GM12878 (cell line): ENCODE data around the gene ABL1. TPM values are rescaled to one million over a fixed set of nuclear protein-coding genes. Genes with fewer than 3 reads are reported as not detected.

Experiments used
- ATAC-seq: fragments of 200-7000 bp; cut with Tn5 transposase; 3 replicates; pipeline ENCODE4 v1.9.1; 2020; ENCODE audit warnings: mild to moderate bottlenecking, moderate library complexity
- BruUV-seq: library from RNA; stranded (reverse); fragments of 400-500 nt; replicated peaks from 2 replicates; lab custom pipeline; 2021; lab: Mats Ljungman, UMichigan
- CTCF ChIA-PET: fragments of 300-600 bp; sonication (Branson Sonifier 250); formaldehyde crosslinking; extraction: SDS; loops from one replicate; lab custom pipeline; 2021; ENCODE audit warnings: inconsistent platforms; lab: Yijun Ruan, JAX
- POLR2A ChIA-PET: fragments of 350-600 bp; formaldehyde crosslinking; extraction: SDS; loops from one replicate; lab custom pipeline; 2021; ENCODE audit warnings: inconsistent platforms; lab: Charles Lee
- RAD21 ChIA-PET: fragments of 300-600 bp; sonication (Branson Sonifier 250); formaldehyde crosslinking; loops from one replicate; lab custom pipeline; 2023; ENCODE audit warnings: antibody characterized with exemption; ENCODE audit not compliant: unreplicated experiment; lab: Charles Lee
- SMC1A ChIA-PET: fragments of 300-600 bp; sonication (Branson Sonifier 250); formaldehyde crosslinking; loops from one replicate; lab custom pipeline; 2023; ENCODE audit not compliant: unreplicated experiment, uncharacterized antibody; lab: Charles Lee
- DNase-seq: peaks from one replicate; pipeline ENCODE4 v3.0.0-alpha.2; 2011; ENCODE audit warnings: low read depth, low spot score
- FAIRE-seq: peaks from 3 replicates; lab custom pipeline; 2011; peaks lifted over from hg19 to GRCh38; lab: Jason Lieb, UNC
- H2AFZ ChIP-seq: 2 replicates; pipeline ENCODE4 v1.6.0; 2011; ENCODE audit warnings: low read depth, low read length, control low read depth; ENCODE audit not compliant: control insufficient read depth
- H3K27ac ChIP-seq: 2 replicates; pipeline ENCODE4 v1.5.1; 2011; ENCODE audit warnings: control low read depth; ENCODE audit not compliant: control insufficient read depth, insufficient read depth
- H3K27me3 ChIP-seq, 2 experiments: replicated peaks in 1 of 2; 2 replicates each; pipeline versions ENCODE4 v1.6.0 to v1.6.1; 2011; ENCODE audit warnings: low read length in 1 of 2; ENCODE audit not compliant: control insufficient read depth in 2 of 2, insufficient read depth in 2 of 2
- H3K36me3 ChIP-seq, 2 experiments: 2 replicates each; pipeline ENCODE4 v1.5.1; 2011; ENCODE audit warnings: low read length in 1 of 2; ENCODE audit not compliant: control insufficient read depth in 2 of 2, insufficient read depth in 2 of 2
- H3K4me1 ChIP-seq: 2 replicates; pipeline ENCODE4 v1.6.1; 2011; ENCODE audit warnings: mild to moderate bottlenecking, low read length, moderate library complexity, mixed read lengths; ENCODE audit not compliant: control insufficient read depth, insufficient read depth
- H3K4me2 ChIP-seq: 2 replicates; pipeline ENCODE4 v1.6.0; 2011; ENCODE audit warnings: control low read depth; ENCODE audit not compliant: control insufficient read depth, insufficient read depth
- H3K4me3 ChIP-seq: fragments of 200-600 bp; sonication (generic); 2 replicates; pipeline ENCODE4 v1.5.1; 2016
- H3K79me2 ChIP-seq: 2 replicates; pipeline ENCODE4 v1.6.0; 2011; ENCODE audit warnings: low read length; ENCODE audit not compliant: control insufficient read depth, insufficient read depth
- H3K9ac ChIP-seq: 2 replicates; pipeline ENCODE4 v1.8.0; 2011; ENCODE audit warnings: low read length, control low read depth, mixed read lengths; ENCODE audit not compliant: control insufficient read depth, insufficient read depth
- H3K9me3 ChIP-seq: replicated peaks from 3 replicates; pipeline ENCODE4 v1.5.1; 2011; ENCODE audit warnings: mild to moderate bottlenecking, low read length; ENCODE audit not compliant: control insufficient read depth, insufficient read depth
- H4K20me1 ChIP-seq: 2 replicates; pipeline ENCODE4 v1.6.0; 2011; ENCODE audit not compliant: control insufficient read depth, insufficient read depth
- ATF7 ChIP-seq: fragments of 450-650 bp; IDR thresholded peaks from 2 replicates; pipeline ENCODE4 v1.6.1; 2016; ENCODE audit warnings: low read depth, mild to moderate bottlenecking
- JUNB ChIP-seq: IDR thresholded peaks from 2 replicates; pipeline ENCODE4 v1.6.1; 2016; ENCODE audit warnings: antibody characterized with exemption, mild to moderate bottlenecking
- NFIC ChIP-seq: IDR thresholded peaks from 2 replicates; pipeline ENCODE4 v1.6.1; 2012; ENCODE audit warnings: low read depth, mild to moderate bottlenecking, inconsistent platforms, low read length, moderate library complexity
- NFYB ChIP-seq: IDR thresholded peaks from 2 replicates; pipeline ENCODE4 v1.6.1; 2011; ENCODE audit warnings: low read depth, mild to moderate bottlenecking, low read length, improper control_type of control experiment, moderate library complexity; ENCODE audit not compliant: insufficient read depth
- PML ChIP-seq: IDR thresholded peaks from 2 replicates; pipeline ENCODE4 v1.6.1; 2012; ENCODE audit warnings: low read length, inconsistent platforms
- POLR2A ChIP-seq: IDR thresholded peaks from 2 replicates; pipeline ENCODE4 v1.6.1; 2011; ENCODE audit warnings: low read depth, mild to moderate bottlenecking, low read length
- SIX5 ChIP-seq: IDR thresholded peaks from 2 replicates; pipeline ENCODE4 v1.6.1; 2011; ENCODE audit warnings: mild to moderate bottlenecking, low read depth, low read length, moderate library complexity; ENCODE audit not compliant: severe bottlenecking
- SMAD5 ChIP-seq: IDR thresholded peaks from 2 replicates; pipeline ENCODE4 v1.6.1; 2016; ENCODE audit warnings: antibody characterized with exemption, low read depth
- SP1 ChIP-seq: IDR thresholded peaks from one replicate; pipeline ENCODE4 v1.6.1; 2011; ENCODE audit warnings: low read depth, low read length
- TCF12 ChIP-seq: IDR thresholded peaks from 2 replicates; pipeline ENCODE4 v1.6.1; 2011; ENCODE audit warnings: low read depth, mild to moderate bottlenecking, low read length
- ZSCAN29 ChIP-seq: fragments of 450-650 bp; IDR thresholded peaks from 2 replicates; pipeline ENCODE4 v1.6.1; 2017; ENCODE audit warnings: mild to moderate bottlenecking, moderate library complexity
- WGBS: methylation state at CpG from one replicate; pipeline ENCODE4 v1.1.6; 2016; ENCODE audit warnings: low lambda C conversion rate; ENCODE audit not compliant: insufficient replicate concordance, insufficient coverage; ENCODE audit errors: missing lambda C conversion rate; 5-methylcytosine and 5-hydroxymethylcytosine counted together
- in situ Hi-C: fragments of 300-500 bp; cut with MboI; formaldehyde crosslinking; loops from 9 replicates; pipeline ENCODE4 v1.14.3; 2018; ENCODE audit warnings: mixed read lengths
- intact Hi-C: fragments of 100-400 bp; cut with micrococcal nuclease; formaldehyde crosslinking; loops from one replicate; pipeline ENCODE4 v1.14.2; 2022; ENCODE audit not compliant: unreplicated experiment
- polyA plus RNA-seq, 11 experiments: library from polyadenylated mRNA; depleted of rRNA in 4 of 11; unstranded in 6 of 11; stranded (reverse) in 5 of 11; fragments of >200 nt; fragmentation: Nextera tagmentation in 4 of 11; fragmentation: Illumina TruSeq in 1 of 11; extraction: Ambion mirVana in 4 of 11; extraction: Trizol in 1 of 11; gene quantifications; 1 replicate in 1 of 11; 2 replicates in 10 of 11; pipeline versions ENCODE4 v1.2.1 to v1.2.3, GENCODE V29; 2011 to 2016; ENCODE audit warnings: inconsistent platforms in 2 of 11, missing spikeins in 2 of 11, low read depth in 1 of 11
- total RNA-seq, 4 experiments: library from RNA; depleted of rRNA in 3 of 4; stranded (reverse); fragments of >200 nt in 3 of 4; fragmentation: Illumina TruSeq in 1 of 4; extraction: Trizol in 1 of 4; gene quantifications; 2 replicates each; pipeline versions ENCODE4 v1.2.1 to v1.2.3, GENCODE V29; 2013 to 2021
- TF ChIP-seq, protein P1 (sequence below): fragments of 450-650 bp; IDR thresholded peaks from 2 replicates; pipeline ENCODE4 v1.6.1; 2017; ENCODE audit warnings: borderline replicate concordance
- TF ChIP-seq, protein P2 (sequence below): IDR thresholded peaks from 2 replicates; pipeline ENCODE4 v1.6.1; 2012; ENCODE audit warnings: low read depth, low read length, improper control_type of control experiment
- TF ChIP-seq, protein P3 (sequence below): fragments of 450-650 bp; IDR thresholded peaks from 2 replicates; pipeline ENCODE4 v1.6.1; 2016; ENCODE audit warnings: mild to moderate bottlenecking
- TF ChIP-seq, protein P4 (sequence below): fragments of 450-650 bp; formaldehyde crosslinking; IDR thresholded peaks from 2 replicates; pipeline ENCODE4 v1.4.0; 2020; ENCODE audit warnings: mild to moderate bottlenecking, moderate library complexity

The ABL1 gene
- total and polyA plus RNA-seq, 10 of the 15 experiments (the other 5 are each of a cell fraction or from before 2014, with no cell fraction given) = 0.79 to 51.5 (median 16.3) TPM

DNA sequence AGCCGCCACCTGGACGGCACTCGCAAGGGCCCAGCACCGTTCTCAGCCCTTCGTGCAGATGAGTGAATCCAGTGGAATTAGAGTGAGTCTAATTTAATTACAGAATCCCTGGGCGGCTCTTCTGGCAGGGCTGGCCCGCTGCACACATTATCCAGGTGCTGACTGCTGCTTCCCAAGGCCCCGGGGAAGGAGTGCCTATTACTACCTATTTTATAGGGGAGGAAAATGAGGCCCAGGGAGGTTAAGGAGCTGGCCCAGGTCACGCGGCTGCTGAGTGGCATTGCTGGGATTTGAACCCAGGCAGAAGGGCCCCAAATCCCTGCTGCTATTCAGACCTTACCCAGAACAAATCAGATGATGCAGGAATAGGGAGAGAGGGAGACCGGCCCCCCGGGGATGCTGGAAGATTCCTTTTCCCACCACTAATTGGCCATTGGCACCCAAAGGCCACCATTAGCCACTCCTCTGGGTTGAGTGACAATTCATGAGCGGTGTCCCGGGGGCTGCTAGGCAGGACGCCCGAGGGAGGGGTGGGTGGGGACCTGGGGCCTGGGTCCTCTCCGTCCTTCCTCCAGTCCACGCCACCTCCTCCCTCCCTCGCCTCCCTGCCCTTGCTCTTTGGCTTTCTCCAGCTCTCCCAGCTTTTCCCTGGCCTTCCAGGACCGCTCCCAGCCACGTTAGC is 71.8 kb downstream of the ABL1 start:
- Histone ChIP-seq H2AFZ (no peak overlapping the region), H3K4me1 (no peaks in the 10 kb centered on the region), H3K4me3 (no peak overlapping the region), H3K79me2 (no peaks in the 10 kb centered on the region), H3K36me3 (no peaks in the 10 kb centered on the region), H4K20me1 (no peaks in the 10 kb centered on the region), H3K9ac (no peak overlapping the region), H3K9me3 (no peaks in the 10 kb centered on the region), H3K27ac (no peak overlapping the region), H3K27me3 (no peaks in the 10 kb centered on the region; a peak in 2 of 4 replicates), H3K4me2 (no peak overlapping the region)
- in situ Hi-C loops (no loop called here), intact Hi-C loops (no loop called here)
- BruUV-seq = no TSS peak
- ATAC-seq = no peak
- no peak for FAIRE-seq
- CTCF ChIA-PET = interaction anchor here (0.6 to 1.7 kb wide), 2 partner anchors 36 to 37 kb away, joined by 4 to 5 read pairs; no protein-coding TSS in a partner anchor
- DNase-seq = no peak
- RAD21 ChIA-PET = no interaction called here
- 49% methylated on average over 17 of the region's 21 CpGs for WGBS
- POLR2A ChIA-PET = no interaction called here
- SMC1A ChIA-PET = no interaction called here
- no peak for TF ChIP-seq ATF7
- no peak for TF ChIP-seq NFIC
- TF ChIP-seq PML = no peak
- TF ChIP-seq SMAD5 = no peak
- TF ChIP-seq, protein P1, sequence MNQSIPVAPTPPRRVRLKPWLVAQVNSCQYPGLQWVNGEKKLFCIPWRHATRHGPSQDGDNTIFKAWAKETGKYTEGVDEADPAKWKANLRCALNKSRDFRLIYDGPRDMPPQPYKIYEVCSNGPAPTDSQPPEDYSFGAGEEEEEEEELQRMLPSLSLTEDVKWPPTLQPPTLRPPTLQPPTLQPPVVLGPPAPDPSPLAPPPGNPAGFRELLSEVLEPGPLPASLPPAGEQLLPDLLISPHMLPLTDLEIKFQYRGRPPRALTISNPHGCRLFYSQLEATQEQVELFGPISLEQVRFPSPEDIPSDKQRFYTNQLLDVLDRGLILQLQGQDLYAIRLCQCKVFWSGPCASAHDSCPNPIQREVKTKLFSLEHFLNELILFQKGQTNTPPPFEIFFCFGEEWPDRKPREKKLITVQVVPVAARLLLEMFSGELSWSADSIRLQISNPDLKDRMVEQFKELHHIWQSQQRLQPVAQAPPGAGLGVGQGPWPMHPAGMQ = no peak
- no peak for TF ChIP-seq JUNB
- TF ChIP-seq POLR2A = no peak
- TF ChIP-seq ZSCAN29 = no peak
- TF ChIP-seq, protein P2, sequence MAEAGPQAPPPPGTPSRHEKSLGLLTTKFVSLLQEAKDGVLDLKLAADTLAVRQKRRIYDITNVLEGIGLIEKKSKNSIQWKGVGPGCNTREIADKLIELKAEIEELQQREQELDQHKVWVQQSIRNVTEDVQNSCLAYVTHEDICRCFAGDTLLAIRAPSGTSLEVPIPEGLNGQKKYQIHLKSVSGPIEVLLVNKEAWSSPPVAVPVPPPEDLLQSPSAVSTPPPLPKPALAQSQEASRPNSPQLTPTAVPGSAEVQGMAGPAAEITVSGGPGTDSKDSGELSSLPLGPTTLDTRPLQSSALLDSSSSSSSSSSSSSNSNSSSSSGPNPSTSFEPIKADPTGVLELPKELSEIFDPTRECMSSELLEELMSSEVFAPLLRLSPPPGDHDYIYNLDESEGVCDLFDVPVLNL = no peak
- TF ChIP-seq, protein P3, sequence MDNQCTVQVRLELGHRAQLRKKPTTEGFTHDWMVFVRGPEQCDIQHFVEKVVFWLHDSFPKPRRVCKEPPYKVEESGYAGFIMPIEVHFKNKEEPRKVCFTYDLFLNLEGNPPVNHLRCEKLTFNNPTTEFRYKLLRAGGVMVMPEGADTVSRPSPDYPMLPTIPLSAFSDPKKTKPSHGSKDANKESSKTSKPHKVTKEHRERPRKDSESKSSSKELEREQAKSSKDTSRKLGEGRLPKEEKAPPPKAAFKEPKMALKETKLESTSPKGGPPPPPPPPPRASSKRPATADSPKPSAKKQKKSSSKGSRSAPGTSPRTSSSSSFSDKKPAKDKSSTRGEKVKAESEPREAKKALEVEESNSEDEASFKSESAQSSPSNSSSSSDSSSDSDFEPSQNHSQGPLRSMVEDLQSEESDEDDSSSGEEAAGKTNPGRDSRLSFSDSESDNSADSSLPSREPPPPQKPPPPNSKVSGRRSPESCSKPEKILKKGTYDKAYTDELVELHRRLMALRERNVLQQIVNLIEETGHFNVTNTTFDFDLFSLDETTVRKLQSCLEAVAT = no peak
- TF ChIP-seq SP1 = no peak
- no peak for TF ChIP-seq TCF12
- TF ChIP-seq SIX5 = no peak
- no peak for TF ChIP-seq NFYB
- TF ChIP-seq, protein P4, sequence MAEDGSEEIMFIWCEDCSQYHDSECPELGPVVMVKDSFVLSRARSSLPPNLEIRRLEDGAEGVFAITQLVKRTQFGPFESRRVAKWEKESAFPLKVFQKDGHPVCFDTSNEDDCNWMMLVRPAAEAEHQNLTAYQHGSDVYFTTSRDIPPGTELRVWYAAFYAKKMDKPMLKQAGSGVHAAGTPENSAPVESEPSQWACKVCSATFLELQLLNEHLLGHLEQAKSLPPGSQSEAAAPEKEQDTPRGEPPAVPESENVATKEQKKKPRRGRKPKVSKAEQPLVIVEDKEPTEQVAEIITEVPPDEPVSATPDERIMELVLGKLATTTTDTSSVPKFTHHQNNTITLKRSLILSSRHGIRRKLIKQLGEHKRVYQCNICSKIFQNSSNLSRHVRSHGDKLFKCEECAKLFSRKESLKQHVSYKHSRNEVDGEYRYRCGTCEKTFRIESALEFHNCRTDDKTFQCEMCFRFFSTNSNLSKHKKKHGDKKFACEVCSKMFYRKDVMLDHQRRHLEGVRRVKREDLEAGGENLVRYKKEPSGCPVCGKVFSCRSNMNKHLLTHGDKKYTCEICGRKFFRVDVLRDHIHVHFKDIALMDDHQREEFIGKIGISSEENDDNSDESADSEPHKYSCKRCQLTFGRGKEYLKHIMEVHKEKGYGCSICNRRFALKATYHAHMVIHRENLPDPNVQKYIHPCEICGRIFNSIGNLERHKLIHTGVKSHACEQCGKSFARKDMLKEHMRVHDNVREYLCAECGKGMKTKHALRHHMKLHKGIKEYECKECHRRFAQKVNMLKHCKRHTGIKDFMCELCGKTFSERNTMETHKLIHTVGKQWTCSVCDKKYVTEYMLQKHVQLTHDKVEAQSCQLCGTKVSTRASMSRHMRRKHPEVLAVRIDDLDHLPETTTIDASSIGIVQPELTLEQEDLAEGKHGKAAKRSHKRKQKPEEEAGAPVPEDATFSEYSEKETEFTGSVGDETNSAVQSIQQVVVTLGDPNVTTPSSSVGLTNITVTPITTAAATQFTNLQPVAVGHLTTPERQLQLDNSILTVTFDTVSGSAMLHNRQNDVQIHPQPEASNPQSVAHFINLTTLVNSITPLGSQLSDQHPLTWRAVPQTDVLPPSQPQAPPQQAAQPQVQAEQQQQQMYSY (CRISPR knock-in tag) = no peak
